EH (cell line): ENCODE measurements around the gene GLP1R.

ENCODE experiments used
- DNase-seq: peaks from one replicate; pipeline ENCODE4 v3.0.0-alpha.2; 2015; ENCODE audit warnings: low read depth

GLP1R gene

DNA sequence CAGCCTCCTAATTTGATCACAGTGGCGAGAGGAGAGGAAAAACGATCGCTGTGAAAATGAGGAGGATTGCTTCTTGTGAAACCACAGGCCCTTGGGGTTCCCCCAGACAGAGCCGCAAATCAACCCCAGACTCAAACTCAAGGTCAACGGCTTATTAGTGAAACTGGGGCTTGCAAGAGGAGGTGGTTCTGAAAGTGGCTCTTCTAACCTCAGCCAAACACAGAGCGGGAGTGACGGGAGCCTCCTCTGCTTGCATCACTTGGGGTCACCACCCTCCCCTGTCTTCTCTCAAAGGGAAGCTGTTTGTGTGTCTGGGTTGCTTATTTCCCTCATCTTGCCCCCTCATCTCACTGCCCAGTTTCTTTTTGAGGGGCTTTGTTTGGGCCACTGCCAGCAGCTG is 37.7 kb downstream of the GLP1R start:
- DNase-seq: no peak

DNA sequence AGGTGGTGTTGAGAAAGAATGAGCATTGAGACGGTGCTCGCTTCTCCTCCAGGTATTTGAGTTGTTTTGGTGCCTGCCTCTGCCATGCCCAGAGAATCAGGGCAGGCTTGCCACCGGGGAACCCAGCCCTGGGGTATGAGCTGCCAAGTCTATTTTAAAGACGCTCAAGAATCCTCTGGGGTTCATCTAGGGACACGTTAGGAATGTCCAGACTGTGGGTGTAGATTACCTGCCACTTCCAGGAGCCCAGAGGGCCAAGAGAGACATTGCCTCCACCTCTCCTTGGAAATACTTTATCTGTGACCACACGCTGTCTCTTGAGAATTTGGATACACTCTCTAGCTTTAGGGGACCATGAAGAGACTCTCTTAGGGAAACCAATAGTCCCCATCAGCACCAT is 38.1 kb downstream of the GLP1R start:
- DNase-seq: no peak

DNA sequence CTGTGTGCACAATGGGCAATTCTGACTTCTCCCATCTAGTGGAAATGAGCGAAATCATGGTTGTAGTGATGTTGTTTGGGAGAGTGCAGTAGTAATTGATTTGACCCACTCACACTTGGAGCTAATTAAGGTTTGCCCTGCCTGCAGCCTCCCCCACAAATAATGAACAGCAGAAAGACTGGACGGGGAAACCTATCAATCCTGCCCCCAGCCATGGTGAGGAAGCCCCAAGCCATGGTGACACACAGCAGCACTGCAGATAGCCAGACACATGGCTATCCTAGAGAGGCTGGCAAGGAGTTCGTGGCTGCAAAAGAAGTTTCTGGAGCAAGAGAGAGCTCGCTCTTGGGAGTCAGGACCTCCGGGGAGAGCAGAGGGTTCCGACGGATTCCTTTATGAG is 38.6 kb downstream of the GLP1R start:
- DNase-seq: no peak

DNA sequence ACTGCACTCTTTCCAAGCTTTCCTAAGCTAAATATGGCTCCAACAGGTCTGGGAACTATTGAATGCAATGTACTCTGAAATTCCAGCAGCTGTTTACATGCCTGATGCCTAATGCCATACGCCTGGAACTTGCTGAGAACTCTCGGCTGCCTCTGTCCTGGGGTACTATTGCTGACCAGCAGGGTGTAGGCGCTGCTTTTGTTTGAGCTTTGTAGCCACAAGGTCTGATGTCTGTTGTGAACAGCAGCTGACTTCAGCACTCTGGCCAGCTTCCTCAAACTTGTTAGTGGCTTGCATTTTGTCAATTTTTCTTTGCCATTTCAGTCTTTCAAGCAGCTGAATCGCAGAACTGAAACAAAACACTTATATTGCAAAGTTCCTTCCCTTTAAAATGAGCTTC is 39.8 kb downstream of the GLP1R start:
- peak; percentile 56 for DNase-seq

DNA sequence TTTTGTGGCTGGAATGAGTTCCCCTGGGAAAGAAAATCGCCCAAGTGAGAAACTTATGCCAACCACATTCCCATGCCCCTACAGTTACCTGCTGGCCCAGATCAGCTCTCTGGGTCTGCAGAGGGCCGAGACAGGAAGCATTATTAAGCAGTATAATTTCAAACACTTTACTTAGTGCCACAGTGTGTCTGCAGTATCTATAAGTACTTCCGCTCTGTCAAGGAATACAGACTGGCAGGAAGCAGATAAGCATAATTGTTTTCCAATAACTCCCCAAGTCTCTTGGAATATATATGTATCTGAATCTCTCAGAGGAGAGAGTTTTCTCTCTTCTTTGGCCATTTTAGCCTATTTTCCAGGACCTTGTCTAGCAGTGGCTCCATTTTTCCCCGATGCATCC is 41.5 kb downstream of the GLP1R start:
- DNase-seq: no peak

DNA sequence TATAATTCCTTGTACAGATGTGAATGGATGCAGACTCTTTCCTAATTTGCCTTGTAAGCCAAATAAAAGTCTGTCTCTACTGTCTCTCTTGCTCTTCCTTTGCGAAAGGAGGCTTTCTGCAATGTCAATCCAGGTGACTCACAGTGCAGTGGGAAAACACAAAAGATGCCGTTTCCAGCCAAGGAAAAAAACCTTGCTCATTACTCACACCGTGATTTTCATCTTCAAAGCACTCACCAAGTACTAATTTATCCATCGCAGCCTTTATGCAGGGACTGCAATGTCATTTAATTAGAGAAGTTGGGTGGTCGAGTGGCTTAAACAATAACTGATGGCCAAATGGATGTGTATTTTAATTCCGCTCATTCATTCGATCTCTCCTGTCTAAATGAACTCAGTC is 42.6 kb downstream of the GLP1R start:
- no peak for DNase-seq

DNA sequence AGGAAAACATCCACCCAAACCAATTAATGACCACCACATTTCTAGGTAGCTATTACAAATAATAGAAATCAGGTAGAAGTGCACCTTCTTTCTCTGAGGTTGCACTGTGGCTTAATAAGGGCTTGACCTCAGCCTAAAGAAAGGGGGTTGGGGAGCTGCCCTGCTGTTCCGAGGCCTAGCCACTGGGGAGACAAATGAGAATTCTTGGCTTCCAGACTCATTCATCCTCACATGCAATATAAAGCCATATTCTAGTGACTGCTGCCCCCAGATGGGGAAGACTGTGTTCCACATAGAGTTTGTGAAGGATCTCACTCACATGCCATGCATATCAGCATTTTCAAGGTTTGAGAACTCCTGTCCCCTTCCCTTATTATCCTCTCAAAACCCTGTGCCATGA is 43.5 kb downstream of the GLP1R start:
- no peak for DNase-seq

DNA sequence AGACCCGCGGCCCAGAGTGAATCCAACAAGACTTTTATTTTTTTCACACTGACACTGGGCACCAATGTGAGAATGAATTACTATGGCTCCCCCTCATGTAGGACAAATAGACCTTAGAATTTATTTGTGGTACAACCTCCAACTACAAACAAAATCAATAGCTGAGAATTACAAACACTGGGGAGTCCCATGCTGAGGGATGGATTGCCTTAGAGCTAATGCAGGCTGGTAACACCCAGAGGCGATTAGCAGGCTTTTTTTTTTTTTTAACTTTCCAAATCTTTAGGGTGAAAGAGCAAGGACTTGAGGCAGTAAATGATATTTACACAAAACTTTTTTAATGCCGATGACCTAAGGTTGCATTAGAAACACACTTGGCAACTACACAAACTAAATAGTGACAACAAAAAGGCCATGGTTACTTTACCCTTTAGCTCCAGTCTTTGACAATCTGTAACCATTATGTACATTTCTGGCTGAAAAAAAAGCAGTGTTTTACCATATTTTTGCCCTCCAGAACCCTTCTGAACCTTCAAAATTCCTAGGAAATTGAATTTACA is 44.6 kb downstream of the GLP1R start:
- no peak for DNase-seq

DNA sequence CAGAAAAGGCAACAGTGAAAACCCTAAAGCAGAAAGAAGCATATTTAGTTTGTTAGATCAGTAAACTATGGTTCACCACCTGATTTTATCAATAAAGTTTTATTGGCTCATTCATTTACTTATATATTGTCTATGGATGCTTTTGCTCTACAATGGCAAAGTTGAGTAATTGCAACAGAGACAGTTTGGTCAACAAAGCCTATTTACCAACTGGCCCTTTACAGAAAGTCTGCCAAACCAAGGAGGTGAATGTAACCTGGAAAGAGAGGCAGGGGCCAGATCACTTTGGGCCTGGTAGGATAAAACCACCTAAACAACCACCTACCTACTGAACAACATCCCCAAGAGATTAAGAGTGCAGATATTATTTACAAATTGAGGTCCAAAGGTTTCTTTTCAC is 47.0 kb downstream of the GLP1R start:
- DNase-seq: no peak

DNA sequence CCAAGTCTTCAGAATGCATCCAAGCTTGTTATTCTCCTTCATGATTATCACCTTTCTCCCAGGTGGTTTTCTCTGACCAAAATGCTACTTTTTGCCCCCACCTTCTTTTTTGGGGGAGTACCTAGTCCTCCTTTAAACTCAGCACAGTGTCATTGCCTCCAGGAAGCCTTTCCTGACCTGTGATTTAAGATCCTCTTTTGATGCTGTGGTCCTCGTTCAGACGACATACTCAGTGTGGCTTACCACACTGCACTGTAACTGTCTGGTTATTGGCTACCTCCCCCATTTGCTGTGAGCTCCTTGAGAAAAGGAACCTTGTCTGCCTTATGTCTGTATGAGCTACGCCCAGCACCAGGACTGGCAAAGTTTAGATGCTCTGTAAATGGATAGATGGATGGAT is 51.8 kb downstream of the GLP1R start:
- no peak for DNase-seq

DNA sequence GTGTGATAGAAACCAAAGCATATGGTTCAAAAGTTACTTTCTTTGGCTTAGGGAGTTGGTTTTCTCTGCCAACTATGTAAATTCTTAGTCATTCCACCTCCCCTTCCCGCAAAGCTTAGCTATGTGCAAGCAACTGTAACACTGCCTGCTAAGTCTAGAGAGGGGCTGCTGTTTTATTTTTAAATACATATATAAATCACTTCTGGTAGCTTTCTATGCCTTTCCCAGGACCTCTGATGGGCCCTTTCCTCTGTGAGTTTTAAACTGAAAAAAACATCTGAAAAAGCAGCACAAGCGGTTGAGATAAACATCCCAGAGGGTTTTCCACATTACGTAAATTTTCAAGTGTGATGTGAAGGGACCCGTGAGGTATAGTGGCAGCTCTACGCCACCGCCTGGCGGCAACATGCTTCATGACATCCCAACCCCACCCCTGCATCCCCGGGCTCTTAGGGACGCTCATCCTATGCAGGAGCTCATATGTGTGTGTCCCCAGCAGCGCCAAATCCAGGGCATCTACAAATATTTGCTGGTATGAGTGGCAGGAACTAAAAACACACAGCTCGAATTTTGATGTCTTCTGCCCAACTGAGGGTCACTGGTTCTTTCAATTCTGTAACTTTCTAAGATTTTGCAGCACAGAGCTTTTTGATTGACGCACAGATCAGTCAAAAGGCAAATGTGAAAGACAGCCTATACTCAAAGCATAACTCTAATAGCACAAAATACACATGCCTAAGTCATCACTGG is 53.7 kb downstream of the GLP1R start:
- peak; percentile 24 for DNase-seq

DNA sequence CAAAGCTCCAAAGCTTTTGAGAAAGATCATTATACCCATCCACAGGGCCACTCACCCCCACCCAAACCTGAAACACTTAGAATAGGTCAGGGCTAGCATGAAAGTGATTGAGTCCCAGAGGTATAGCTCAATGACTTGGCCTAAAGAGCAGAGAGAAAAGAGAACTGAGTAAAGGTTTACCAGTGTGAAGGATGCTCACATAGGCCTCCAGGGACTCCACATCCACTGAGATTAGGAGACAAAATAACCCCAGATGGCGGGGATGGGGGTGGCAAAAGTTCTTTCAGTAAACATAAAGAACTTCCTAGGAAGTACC is 54.2 kb downstream of the GLP1R start:
- DNase-seq: no peak

DNA sequence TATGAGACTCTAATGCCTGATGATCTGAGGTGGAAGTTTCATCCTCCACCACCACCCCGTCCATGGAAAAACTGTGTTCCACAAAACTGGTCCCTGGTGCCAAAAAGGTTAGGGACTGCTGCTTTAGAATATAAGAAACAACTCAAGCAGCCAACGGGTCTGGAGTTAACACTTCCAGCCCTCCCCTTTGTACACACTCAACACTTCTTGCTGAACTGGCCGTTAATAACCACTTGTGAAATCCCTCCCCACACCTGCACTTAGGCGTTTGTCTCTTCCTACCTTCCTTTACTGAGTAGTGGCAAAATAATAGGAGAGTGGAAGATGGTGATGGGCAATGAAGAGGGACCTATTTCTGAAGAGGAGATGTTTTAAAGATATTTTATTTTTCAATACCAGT is 55.9 kb downstream of the GLP1R start:
- no peak for DNase-seq

DNA sequence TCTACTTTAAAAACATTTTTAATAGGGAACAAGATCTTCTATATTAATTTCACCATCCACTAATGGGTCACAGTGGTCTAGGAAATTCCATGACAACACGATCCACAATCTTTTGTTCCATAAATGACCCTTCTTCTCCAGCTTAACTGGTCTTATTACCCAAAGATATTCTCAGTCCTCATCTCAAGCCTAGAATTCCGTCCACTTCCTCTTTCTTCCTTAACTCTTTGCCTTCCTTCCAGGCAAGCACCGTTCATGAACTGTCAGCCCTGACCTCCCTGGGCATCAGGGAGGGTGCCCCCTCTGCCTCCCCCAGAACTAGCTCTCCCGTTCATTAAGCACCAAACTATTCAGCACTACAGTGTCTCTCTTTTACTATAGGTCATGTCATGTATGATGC is 58.5 kb downstream of the GLP1R start:
- DNase-seq: no peak

DNA sequence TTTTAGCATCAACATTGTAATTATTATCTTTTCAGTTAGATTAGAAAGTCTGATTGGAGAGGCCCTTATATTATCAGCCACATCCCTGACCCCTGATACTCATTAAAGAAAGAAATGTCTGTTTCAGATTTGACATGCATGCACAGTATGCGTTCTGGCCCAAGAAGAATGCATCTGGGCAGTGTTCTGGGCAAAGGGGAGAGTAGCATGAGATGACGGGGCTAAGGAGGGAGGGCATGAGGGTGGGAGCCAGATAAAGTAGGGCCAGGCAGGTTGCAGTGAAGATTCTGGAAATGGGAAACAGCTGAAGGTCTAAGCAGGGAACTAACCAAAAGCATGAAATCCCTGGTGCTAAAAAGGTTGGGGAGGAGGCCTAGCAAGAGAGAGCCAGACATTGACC is 59.1 kb downstream of the GLP1R start:
- DNase-seq: no peak

DNA sequence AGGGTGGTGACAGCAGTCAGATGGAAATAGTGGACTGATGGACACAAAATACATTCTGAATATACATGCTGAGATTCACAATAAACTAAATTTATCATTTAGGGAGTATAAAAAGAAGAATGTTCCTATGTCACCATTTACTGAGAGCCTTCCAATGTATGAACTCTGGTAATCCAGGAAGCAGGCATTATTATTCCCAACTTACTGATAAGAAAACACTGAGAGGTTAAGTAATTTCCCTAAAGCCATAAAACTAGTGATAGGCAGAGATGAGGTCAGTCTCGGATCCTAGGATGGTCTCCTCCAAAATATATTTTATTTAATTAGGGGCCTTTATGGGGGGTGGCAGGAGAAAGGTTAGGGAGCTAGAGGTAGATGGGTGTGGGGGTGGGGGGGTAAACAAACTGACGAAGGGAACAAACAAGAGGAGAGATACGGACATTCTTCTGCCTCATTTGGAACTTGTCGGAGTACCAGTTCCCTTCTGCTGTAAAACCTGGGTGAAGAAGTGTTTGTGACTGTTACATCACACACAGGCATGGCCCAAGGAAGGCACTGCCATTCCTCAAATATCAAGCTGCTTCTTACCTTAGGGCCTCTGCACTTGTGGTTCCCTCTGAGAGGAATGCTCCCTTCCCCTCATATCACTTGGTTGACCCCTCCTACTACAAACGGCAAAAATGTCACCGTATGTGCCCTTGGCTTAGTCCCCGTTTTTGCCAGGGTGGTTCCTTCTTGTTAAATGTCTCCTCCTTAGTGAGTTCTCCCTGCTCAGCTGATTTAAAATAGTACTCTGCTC is 59.7 kb downstream of the GLP1R start:
- DNase-seq: no peak

DNA sequence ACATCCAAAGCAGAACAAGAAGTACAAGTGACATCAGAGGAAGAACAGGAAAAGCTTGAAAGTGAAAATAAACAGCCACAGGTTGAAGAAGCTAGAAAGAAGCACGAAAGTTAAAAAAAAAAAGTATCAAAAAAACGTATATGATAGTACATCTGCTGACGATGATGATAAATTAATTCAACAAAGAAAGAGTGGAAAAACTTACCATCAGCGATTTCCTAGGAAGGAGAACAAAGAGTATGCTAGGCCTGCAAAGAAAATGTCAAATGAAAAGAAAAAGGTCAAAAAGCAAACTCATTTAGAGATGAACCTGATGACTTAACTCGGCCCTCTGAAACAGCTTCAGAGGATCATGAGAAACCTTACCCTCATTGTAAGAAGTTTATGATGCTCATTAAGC is 62.7 kb downstream of the GLP1R start:
- DNase-seq: no peak

DNA sequence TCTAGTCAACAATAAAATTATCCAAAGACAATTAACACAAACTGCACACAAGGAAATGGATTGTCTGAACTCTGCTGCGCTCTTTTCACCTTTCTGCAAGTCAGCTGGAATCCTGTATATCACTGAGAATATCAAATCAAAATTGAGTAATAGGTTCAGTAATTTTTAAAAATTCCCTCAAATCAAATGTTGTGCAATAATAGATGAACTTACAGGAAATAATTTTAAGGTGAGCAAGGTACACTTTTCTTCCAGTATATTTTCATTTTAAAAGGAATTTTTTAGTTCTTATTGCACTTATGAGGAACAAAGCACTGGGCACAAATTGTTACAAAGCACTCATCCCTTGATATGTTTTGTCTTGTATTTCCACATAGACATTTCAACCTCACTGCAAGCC is 65.2 kb downstream of the GLP1R start:
- no peak for DNase-seq

DNA sequence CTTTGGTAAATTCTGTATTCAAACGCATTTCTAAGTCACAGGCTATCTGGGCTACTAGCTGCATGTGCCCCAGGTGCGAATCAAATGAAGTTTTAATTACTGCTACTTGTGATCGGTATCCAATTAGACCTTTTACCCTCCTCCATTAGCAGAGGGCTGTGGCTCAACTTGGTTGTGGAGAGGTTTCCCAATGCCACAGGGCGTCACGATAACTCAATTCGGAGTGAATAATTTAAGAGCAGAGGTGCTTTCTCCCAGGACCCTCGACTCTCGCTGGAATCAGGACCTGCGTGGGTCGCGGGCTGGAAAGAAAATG is 65.8 kb downstream of the GLP1R start:
- DNase-seq: no peak

DNA sequence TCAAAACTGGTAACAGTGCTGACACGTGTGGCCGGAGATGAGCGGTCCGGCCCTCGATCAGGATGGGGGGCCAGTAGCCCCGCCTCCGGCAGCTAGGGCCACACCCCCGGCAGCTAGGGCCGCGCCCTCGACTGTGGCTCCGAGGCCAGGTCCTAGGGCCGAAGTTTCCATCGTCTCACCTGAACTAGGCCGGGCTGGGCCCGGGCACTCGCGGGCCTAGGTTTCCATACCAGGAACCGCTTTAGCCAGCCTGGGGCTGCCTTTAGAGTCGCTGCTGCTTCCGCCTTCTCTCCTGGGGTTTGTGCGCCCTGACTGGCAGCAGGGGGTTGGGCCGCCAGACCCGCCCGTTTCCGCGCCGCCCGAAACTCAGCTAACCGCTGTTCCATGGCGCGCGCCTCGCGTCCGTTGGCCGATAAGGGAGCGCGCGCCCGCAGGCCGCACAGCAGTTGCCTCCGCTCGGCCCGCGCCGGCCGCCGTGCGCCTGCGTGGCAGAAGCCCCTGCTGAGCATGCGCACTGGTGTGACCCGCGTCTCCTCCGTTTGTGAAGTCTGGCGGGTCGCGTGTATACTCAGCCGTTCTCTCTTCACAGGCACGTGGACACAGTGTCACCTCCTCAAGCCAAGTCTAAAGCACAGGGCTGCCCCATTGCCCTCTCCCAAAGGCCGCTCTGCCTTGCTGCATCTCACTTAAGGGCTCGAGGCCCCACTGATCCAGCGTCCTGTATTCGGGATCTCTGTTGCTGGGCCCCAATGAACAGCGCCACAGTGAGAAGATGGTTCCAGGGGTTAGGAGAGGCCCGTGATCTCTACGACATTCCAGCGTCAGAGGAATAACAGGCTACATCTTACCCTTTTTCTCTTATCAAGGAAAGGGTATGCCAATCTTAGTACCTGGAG is 66.4 kb downstream of the GLP1R start, which contains the start of gene SAYSD1:
Gene SAYSD1 (minus strand): TSS at position 483 of the 896 bp plus-strand sequence. CDS start 97 bp downstream, at position 386.
- peak; percentile 93 for DNase-seq

DNA sequence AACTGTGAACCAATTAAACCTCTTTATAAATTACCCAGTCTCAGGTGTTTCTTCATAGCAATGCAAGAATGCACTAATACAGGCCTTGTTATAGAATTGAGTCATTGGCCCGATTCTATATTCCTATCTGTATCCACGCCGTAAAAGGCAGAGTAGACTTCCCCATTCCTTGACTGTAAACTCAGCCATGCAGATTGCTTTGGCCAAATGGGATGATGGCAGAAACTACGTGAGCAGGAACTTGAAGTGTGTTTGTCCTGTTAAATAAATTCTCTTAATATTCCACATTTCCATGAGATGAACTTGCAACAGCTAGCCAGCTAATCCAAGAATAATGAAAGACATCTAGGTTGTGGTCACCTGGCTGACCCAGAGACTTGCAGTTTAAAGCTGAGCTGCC is 70.3 kb downstream of the GLP1R start:
- no peak for DNase-seq

DNA sequence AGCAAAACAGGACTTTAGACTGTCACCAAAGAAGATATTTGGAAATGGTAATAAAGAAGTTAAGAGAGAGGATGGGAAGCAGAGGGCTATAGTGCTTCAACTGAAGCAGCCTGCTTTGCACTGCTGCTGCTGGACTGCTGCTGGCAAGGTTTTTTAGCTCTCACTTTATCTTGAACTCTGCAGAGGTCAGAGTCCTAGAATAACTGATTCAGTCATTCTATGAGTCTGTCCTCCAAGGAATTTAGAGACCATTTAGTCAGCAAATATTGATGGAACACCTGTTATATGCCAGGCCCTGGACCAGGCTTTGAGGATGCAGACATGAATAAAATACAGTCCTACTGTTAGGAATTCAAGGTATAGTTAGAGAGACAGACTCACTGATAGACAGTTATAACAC is 75.5 kb downstream of the GLP1R start:
- DNase-seq: no peak

DNA sequence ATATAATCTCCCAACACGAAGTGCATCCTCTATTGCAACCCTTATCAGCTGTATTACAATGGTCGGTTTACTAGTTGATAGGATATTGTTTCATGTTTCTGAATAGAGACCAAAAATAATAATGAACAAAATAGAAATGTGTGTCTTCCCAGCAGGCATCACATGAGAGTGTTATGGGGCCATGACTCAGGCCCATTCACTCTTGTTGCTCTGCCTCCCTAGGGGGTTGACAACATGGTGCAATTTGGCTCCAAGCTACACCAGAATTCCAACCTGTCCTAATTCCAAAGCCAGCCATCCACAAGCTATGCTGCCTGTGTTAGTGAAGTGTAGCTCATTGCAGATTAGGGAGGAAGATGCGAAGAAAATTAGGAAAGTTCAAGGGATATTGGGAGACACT is 79.5 kb downstream of the GLP1R start:
- DNase-seq: no peak
